K562 (cell line): ENCODE data around the gene XPC. TPM values are rescaled to one million over a fixed set of nuclear protein-coding genes. Genes with fewer than 3 reads are reported as not detected.

Experiments used
- CBX1 ChIP-seq: sonication (generic); IDR thresholded peaks from 2 replicates; pipeline ENCODE4 v1.6.1; 2016; ENCODE audit warnings: antibody characterized with exemption, low read depth, mild to moderate bottlenecking
- FOXA3 ChIP-seq, 2 experiments: fragments of 450-650 bp in 1 of 2; sonication (generic) in 1 of 2; formaldehyde crosslinking; IDR thresholded peaks in 1 of 2; conservative IDR thresholded peaks in 1 of 2; 2 replicates each; pipeline versions ENCODE4 v1.4.0 to v1.8.0; 2020 to 2022; ENCODE audit warnings: mild to moderate bottlenecking in 2 of 2, missing genetic modification reagents in 1 of 2
- FOXJ2 ChIP-seq: fragments of 200-800 bp; sonication (Bioruptor generic); IDR thresholded peaks from 2 replicates; pipeline ENCODE4 v1.6.1; 2016; ENCODE audit warnings: missing genetic modification characterization, missing compliant biosample characterization
- GABPB2 ChIP-seq: fragments of 250-450 bp; sonication (Bioruptor Pico); conservative IDR thresholded peaks from 2 replicates; pipeline ENCODE4 v1.5.1; 2021; ENCODE audit warnings: mild to moderate bottlenecking
- POLR2AphosphoS2 ChIP-seq: IDR thresholded peaks from 2 replicates; pipeline ENCODE4 v1.6.1; 2012; ENCODE audit warnings: low read length, improper control_type of control experiment
- POLR2H ChIP-seq: IDR thresholded peaks from 2 replicates; pipeline ENCODE4 v1.6.1; 2016; ENCODE audit warnings: missing genetic modification characterization, low read depth, mild to moderate bottlenecking, control low read depth, missing compliant biosample characterization, moderate library complexity
- PRMT5 ChIP-seq: sonication (generic); formaldehyde crosslinking; IDR thresholded peaks from 2 replicates; pipeline ENCODE4 v1.5.0; 2020; ENCODE audit warnings: missing genetic modification reagents
- SLC30A9 ChIP-seq: fragments of 250-450 bp; sonication (Bioruptor Pico); IDR thresholded peaks from 2 replicates; pipeline ENCODE4 v1.8.0; 2022; ENCODE audit warnings: mild to moderate bottlenecking, moderate library complexity
- ZC3H11A ChIP-seq: IDR thresholded peaks from 2 replicates; pipeline ENCODE4 v1.6.1; 2012; ENCODE audit warnings: low read depth, low read length, improper control_type of control experiment
- ZNF699 ChIP-seq: fragments of 250-450 bp; sonication (Bioruptor Pico); IDR thresholded peaks from 2 replicates; pipeline ENCODE4 v1.8.0; 2021; ENCODE audit warnings: mild to moderate bottlenecking, moderate library complexity; ENCODE audit not compliant: insufficient replicate concordance
- ZNF780A ChIP-seq: fragments of 250-450 bp; sonication (Bioruptor Pico); IDR thresholded peaks from 2 replicates; pipeline ENCODE4 v1.5.0; 2021; ENCODE audit warnings: mild to moderate bottlenecking
- polyA plus RNA-seq, 8 experiments: library from polyadenylated mRNA; depleted of rRNA in 4 of 8; stranded (reverse) in 5 of 8; unstranded in 3 of 8; fragments of >200 nt; fragmentation: Nextera tagmentation in 2 of 8; fragmentation: Illumina TruSeq in 1 of 8; extraction: Ambion mirVana in 2 of 8; extraction: Trizol in 1 of 8; gene quantifications; 2 replicates each; pipeline versions ENCODE4 v1.2.1 to v1.2.3, GENCODE V29; 2011 to 2014; ENCODE audit warnings: inconsistent platforms in 1 of 8, missing spikeins in 1 of 8
- total RNA-seq, 7 experiments: library from RNA; depleted of rRNA in 6 of 7; stranded (reverse); fragments of >200 nt in 6 of 7; fragmentation: Illumina TruSeq in 2 of 7; extraction: Trizol in 2 of 7; gene quantifications; 2 replicates each; pipeline versions ENCODE4 v1.2.1 to v1.2.3, GENCODE V29; 2011 to 2021; ENCODE audit warnings: low replicate concordance in 1 of 7
- TF ChIP-seq, protein P1 (sequence below): fragments of 150-350 bp; conservative IDR thresholded peaks from 2 replicates; pipeline ENCODE4 v1.6.1; 2014; ENCODE audit warnings: low read length
- TF ChIP-seq, protein P2 (sequence below): fragments of 250-450 bp; sonication (Bioruptor Pico); IDR thresholded peaks from 2 replicates; pipeline ENCODE4 v1.4.0; 2020; ENCODE audit warnings: mild to moderate bottlenecking, moderate library complexity
- TF ChIP-seq, protein P3 (sequence below): fragments of 450-650 bp; formaldehyde crosslinking; IDR thresholded peaks from 2 replicates; pipeline ENCODE4 v1.4.0; 2020; ENCODE audit warnings: mild to moderate bottlenecking, moderate library complexity
- TF ChIP-seq, protein P4 (sequence below): sonication (generic); formaldehyde crosslinking; IDR thresholded peaks from 2 replicates; pipeline ENCODE4 v1.8.0; 2022; ENCODE audit warnings: mild to moderate bottlenecking, missing genetic modification reagents
- TF ChIP-seq, protein P5 (sequence below): fragments of 450-650 bp; IDR thresholded peaks from 2 replicates; pipeline ENCODE4 v1.6.1; 2017; ENCODE audit warnings: antibody characterized with exemption

Gene XPC
- total and polyA plus RNA-seq, 9 of the 15 experiments (the other 6 are each of a cell fraction or from before 2014, with no cell fraction given) = 3.8 to 54.7 (median 41.3) TPM

DNA sequence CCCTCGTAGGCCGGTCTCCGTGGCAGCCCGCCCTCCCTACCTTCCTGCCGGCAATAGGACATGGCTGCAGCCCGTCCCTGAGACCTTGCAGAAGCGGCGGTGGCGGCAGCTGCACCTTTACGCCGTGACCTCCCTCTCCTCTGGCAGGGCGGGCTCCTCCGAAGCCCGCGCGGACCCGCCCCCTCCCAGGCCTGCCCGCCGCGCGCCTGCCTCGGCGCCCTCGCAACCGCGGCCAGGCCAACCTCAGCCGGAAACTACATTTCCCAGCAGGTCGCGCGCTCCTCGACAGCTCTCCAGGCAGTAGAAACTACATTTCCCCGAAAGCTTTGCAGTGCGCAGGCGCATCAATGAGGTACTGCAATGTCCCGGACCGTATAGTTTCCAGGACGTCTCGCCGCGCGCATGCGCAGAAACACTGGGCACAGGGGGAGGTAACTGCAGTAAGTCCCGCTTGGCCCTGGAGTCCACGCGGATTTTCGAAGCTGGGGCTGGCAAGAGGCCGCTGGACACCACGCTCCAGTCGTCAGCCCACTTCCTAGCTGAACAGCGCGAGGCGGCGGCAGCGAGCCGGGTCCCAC, 53.7 kb downstream of the XPC start, which contains the start of the genes CHCHD4 and TMEM43 (continued):
- TF ChIP-seq, protein P1, sequence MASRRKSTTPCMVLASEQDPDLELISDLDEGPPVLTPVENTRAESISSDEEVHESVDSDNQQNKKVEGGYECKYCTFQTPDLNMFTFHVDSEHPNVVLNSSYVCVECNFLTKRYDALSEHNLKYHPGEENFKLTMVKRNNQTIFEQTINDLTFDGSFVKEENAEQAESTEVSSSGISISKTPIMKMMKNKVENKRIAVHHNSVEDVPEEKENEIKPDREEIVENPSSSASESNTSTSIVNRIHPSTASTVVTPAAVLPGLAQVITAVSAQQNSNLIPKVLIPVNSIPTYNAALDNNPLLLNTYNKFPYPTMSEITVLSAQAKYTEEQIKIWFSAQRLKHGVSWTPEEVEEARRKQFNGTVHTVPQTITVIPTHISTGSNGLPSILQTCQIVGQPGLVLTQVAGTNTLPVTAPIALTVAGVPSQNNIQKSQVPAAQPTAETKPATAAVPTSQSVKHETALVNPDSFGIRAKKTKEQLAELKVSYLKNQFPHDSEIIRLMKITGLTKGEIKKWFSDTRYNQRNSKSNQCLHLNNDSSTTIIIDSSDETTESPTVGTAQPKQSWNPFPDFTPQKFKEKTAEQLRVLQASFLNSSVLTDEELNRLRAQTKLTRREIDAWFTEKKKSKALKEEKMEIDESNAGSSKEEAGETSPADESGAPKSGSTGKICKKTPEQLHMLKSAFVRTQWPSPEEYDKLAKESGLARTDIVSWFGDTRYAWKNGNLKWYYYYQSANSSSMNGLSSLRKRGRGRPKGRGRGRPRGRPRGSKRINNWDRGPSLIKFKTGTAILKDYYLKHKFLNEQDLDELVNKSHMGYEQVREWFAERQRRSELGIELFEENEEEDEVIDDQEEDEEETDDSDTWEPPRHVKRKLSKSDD = 0 out of 2 replicates have a peak, but pooled peaks have one; percentile 13
- TF ChIP-seq FOXA3 (CRISPR knock-in tag; conservative IDR thresholded peaks at IDR 0.05 in 1 of 2, IDR thresholded peaks at IDR 0.05 in 1 of 2) (no peak), ZNF699 (CRISPR knock-in tag) (no peak), POLR2H (tag) (peak; percentile 71; the same call in 1 of the 2 replicates), GABPB2 (CRISPR knock-in tag) (no peak), FOXJ2 (0 out of 2 replicates have a peak, but pooled peaks have one; percentile 12), SLC30A9 (CRISPR knock-in tag) (no peak), ZNF780A (CRISPR knock-in tag) (no peak), CBX1 (0 out of 2 replicates have a peak, but pooled peaks have one; percentile 56), POLR2AphosphoS2 (no peak), ZC3H11A (no peak; the same call in 1 of the 2 replicates), PRMT5 (CRISPR knock-in tag) (no peak)
- TF ChIP-seq, protein P2, sequence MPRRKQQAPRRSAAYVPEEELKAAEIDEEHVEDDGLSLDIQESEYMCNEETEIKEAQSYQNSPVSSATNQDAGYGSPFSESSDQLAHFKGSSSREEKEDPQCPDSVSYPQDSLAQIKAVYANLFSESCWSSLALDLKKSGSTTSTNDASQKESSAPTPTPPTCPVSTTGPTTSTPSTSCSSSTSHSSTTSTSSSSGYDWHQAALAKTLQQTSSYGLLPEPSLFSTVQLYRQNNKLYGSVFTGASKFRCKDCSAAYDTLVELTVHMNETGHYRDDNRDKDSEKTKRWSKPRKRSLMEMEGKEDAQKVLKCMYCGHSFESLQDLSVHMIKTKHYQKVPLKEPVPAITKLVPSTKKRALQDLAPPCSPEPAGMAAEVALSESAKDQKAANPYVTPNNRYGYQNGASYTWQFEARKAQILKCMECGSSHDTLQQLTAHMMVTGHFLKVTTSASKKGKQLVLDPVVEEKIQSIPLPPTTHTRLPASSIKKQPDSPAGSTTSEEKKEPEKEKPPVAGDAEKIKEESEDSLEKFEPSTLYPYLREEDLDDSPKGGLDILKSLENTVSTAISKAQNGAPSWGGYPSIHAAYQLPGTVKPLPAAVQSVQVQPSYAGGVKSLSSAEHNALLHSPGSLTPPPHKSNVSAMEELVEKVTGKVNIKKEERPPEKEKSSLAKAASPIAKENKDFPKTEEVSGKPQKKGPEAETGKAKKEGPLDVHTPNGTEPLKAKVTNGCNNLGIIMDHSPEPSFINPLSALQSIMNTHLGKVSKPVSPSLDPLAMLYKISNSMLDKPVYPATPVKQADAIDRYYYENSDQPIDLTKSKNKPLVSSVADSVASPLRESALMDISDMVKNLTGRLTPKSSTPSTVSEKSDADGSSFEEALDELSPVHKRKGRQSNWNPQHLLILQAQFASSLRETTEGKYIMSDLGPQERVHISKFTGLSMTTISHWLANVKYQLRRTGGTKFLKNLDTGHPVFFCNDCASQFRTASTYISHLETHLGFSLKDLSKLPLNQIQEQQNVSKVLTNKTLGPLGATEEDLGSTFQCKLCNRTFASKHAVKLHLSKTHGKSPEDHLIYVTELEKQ (CRISPR knock-in tag) = no peak
- TF ChIP-seq, protein P3, sequence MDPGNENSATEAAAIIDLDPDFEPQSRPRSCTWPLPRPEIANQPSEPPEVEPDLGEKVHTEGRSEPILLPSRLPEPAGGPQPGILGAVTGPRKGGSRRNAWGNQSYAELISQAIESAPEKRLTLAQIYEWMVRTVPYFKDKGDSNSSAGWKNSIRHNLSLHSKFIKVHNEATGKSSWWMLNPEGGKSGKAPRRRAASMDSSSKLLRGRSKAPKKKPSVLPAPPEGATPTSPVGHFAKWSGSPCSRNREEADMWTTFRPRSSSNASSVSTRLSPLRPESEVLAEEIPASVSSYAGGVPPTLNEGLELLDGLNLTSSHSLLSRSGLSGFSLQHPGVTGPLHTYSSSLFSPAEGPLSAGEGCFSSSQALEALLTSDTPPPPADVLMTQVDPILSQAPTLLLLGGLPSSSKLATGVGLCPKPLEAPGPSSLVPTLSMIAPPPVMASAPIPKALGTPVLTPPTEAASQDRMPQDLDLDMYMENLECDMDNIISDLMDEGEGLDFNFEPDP (CRISPR knock-in tag) = no peak
- TF ChIP-seq, protein P4, sequence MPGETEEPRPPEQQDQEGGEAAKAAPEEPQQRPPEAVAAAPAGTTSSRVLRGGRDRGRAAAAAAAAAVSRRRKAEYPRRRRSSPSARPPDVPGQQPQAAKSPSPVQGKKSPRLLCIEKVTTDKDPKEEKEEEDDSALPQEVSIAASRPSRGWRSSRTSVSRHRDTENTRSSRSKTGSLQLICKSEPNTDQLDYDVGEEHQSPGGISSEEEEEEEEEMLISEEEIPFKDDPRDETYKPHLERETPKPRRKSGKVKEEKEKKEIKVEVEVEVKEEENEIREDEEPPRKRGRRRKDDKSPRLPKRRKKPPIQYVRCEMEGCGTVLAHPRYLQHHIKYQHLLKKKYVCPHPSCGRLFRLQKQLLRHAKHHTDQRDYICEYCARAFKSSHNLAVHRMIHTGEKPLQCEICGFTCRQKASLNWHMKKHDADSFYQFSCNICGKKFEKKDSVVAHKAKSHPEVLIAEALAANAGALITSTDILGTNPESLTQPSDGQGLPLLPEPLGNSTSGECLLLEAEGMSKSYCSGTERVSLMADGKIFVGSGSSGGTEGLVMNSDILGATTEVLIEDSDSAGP (CRISPR knock-in tag) = 0 out of 2 replicates have a peak, but pooled peaks have one; percentile 40
- TF ChIP-seq, protein P5, sequence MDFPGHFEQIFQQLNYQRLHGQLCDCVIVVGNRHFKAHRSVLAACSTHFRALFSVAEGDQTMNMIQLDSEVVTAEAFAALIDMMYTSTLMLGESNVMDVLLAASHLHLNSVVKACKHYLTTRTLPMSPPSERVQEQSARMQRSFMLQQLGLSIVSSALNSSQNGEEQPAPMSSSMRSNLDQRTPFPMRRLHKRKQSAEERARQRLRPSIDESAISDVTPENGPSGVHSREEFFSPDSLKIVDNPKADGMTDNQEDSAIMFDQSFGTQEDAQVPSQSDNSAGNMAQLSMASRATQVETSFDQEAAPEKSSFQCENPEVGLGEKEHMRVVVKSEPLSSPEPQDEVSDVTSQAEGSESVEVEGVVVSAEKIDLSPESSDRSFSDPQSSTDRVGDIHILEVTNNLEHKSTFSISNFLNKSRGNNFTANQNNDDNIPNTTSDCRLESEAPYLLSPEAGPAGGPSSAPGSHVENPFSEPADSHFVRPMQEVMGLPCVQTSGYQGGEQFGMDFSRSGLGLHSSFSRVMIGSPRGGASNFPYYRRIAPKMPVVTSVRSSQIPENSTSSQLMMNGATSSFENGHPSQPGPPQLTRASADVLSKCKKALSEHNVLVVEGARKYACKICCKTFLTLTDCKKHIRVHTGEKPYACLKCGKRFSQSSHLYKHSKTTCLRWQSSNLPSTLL = no peak
